D721Med (cell line): ENCODE measurements around the gene EFCAB7.

ENCODE experiments used
- DNase-seq: peaks from one replicate; pipeline ENCODE4 v3.0.0; 2011; ENCODE audit warnings: low spot score; ENCODE audit not compliant: insufficient read length
- FAIRE-seq: peaks from 2 replicates; lab custom pipeline; 2011; peaks lifted over from hg19 to GRCh38; lab: Jason Lieb, UNC
- TF ChIP-seq, protein P1 (sequence below): IDR thresholded peaks from 2 replicates; pipeline ENCODE4 v1.5.1; 2012; ENCODE audit warnings: mild to moderate bottlenecking, control low read depth; ENCODE audit not compliant: insufficient read depth; ENCODE audit errors: missing control alignments

EFCAB7 gene

DNA sequence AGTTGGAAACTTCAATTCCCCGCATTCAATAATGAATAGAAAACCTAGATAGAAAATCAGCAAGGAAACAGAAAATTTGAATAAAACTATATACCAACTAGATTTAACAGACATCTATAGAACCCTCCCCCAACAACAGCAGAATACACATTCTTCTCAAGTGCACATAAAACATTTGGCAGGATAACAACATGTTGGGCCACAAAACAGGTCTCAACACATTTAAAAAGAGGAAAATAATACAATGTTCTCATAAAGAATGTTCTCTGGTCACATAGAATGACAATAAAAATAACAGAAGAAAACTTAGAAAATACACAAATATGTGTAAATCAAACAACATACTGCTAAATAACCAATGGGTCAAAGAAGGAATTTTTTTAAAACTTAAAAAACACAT lies 25.2 kb upstream of the EFCAB7 start:
- TF ChIP-seq, protein P1, sequence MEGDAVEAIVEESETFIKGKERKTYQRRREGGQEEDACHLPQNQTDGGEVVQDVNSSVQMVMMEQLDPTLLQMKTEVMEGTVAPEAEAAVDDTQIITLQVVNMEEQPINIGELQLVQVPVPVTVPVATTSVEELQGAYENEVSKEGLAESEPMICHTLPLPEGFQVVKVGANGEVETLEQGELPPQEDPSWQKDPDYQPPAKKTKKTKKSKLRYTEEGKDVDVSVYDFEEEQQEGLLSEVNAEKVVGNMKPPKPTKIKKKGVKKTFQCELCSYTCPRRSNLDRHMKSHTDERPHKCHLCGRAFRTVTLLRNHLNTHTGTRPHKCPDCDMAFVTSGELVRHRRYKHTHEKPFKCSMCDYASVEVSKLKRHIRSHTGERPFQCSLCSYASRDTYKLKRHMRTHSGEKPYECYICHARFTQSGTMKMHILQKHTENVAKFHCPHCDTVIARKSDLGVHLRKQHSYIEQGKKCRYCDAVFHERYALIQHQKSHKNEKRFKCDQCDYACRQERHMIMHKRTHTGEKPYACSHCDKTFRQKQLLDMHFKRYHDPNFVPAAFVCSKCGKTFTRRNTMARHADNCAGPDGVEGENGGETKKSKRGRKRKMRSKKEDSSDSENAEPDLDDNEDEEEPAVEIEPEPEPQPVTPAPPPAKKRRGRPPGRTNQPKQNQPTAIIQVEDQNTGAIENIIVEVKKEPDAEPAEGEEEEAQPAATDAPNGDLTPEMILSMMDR = no peak
- DNase-seq (no peak), FAIRE-seq (no peak)

DNA sequence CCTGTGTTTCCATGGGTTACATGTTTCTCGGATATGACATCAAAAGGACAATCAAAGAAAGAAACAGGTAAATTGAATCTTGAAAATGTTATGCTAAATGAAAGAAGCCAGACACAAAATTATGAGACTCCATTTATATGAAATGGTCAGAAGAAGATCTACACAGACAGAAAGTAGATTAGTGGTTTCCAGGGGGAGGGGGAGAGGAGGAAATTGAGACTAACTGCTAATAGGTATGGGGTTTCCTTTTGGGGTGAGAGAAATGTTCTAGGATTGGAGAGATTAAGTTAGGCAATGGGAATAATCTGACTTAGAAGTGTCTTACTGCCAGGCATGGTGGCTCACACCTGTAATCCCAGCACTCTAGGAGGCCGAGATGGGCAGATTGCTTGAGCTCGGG lies 22.1 kb upstream of the EFCAB7 start:
- TF ChIP-seq, protein P1 = no peak
- no peak for FAIRE-seq
- no peak for DNase-seq

DNA sequence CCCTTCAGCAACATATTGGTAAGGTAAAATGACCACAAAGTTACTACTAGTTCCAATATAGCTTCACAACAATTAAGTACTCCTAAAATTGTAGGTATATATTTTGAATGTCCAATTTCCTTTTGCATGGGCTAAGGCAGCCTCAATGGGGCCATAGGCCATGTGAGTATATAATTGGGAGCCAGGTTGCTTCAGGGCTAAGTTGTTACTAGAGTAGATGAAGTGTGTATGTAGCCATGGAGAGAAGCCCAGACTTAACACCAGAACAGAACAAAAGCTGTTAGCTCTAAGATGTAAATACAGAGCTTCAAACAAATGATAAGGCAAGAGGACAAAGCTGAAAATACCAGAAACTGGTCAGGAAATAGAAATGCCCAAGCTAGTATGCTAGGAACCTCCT lies 16.5 kb upstream of the EFCAB7 start:
- TF ChIP-seq, protein P1 = no peak
- DNase-seq (no peak), FAIRE-seq (no peak)

DNA sequence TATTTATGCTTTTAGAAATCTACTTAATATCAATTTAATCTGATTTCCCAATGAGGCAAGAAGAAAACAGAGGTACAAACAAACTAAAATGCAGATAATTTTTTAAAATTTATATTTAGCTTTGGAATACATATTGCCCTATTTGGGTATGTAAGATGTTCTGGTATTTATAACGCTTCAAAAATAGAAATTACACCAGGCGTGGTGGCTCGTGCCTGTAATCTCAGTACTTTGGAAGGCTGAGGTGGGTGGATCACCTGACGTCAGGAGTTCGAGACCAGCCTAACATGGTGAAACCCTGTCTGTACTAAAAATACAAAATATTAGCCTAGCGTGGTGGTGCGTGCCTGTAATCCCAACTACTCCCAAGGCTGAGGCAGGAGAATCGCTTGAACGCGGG lies 13.6 kb upstream of the EFCAB7 start:
- TF ChIP-seq, protein P1 = no peak
- no peak for DNase-seq
- no peak for FAIRE-seq

DNA sequence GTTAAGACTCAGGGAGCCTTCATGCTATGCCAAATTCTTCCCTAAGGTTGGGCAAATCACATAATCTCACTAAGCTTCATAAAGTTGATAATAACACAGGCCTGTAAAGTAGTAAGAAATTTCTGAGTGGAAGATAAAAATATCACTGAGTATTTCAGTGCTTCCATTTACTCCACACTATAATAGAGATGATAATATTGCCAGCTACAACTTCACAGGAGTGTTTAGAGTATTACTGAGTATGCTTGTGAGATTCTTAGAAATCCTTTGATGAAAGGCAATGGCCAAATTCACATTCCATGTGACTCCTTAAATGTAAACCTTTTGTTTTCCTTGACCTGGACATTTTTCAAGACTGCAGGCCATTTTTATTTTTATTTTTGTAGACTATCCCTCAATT lies 10.7 kb upstream of the EFCAB7 start:
- FAIRE-seq (no peak), DNase-seq (no peak)
- TF ChIP-seq, protein P1 = no peak

DNA sequence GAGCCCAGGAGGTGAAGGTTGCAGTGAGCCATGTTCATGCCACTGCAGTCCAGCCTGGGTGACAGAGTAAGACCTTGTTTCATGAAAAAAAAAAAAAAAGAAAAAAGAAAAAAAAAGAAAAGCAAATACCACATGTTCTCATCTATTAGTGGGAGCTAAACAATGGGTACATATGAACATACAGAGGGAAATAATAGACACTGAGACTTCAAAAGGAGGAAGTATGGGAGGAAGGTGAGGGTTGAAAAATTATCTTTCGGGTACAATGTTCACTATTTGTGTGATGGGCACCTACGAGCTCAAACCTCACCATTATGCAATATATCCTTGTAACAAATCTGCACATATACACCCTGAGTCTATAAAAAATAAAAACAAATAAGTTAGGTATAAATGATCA lies 6.7 kb upstream of the EFCAB7 start:
- FAIRE-seq (no peak), DNase-seq (no peak)
- TF ChIP-seq, protein P1 = no peak

DNA sequence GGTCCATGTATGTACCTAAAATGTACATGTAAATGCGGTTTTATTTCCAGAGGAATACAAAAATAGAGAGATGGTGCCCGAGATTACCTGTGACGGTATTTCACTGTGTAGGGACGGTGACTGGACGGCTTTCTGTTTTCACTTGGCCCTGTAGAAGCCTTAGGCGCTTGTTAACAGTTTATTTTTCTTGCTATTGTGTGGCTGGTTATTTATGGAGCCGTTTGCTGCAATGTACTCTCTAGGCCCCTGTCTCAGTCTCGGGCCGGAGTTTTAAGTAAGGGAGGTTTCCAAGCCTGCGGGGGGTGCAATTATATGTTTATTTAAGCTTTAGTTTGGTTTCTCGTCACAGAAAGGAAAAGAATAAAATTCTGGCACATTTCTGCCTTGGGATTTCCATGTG lies 413 bp downstream of the EFCAB7 start:
- DNase-seq (no peak), FAIRE-seq (no peak)
- TF ChIP-seq, protein P1 = no peak
